Stimulated activated CD8-positive, alpha-beta memory T cell treated with anti-CD3 and anti-CD28 coated beads, Interleukin-7, amount 100 ng/mL, for 4 hours (primary cell): ENCODE results near the gene FAM210B.
A peak's percentile ranks its signal among the peaks of the same experiment; 100 is the strongest.
"Not testable (repeated sequence)": the region's sequence is repeated elsewhere in the genome, so short reads cannot be mapped to it uniquely, and the experiment has no call there.

Experiments used
- DNase-seq, 2 donors: peaks; one replicate each; pipeline ENCODE4 v3.0.0-alpha.2; 2020; ENCODE audit warnings: low read depth in 2 of 2

The FAM210B gene

DNA sequence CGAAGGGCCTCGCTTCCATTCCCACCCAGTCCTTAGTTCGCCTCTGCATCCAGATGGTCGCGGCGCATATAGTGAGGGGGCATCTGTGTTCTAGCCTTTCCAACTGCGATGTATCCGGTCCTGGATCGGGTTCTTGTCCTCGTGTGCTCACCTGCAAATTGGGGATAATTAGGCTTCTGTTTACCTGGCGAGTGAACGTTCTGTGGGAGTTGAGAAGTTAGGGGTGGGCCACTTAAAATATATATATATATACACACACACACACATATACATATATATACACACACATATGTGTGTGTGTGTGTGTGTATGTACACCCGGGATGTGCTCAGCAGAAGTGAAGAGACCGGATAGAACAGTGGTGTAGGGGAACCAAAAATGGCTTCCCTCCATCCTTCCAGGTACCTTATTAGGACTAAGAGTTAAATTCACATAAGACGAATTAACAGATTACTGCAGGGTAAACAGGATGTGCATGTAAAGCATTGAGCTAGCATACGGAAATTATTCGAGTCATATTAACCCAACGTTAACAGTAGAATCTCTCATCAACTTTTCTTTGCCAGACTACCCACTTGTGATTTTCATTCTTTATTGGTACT lies 34.2 kb downstream of the FAM210B start:
- no peak for DNase-seq

DNA sequence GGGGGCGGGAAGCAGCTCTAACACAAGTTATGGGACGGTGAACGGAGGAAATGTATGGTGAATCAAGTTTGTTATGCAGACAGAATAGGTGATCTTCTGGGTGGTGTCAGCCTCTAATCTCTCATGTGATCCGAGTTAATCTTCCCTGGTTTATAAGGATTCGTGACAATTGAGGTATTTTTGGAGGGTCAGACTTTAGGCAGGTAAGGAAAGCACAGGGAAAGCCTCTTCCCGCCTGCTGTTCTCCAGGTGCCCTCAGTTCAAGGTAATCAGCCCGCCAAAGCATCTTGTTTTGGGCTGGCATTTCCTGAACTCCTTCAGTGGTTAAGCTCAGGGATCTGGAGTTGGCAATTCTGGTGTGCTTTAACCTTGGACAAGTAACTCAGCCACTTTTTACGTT lies 34.9 kb downstream of the FAM210B start:
- no peak for DNase-seq

DNA sequence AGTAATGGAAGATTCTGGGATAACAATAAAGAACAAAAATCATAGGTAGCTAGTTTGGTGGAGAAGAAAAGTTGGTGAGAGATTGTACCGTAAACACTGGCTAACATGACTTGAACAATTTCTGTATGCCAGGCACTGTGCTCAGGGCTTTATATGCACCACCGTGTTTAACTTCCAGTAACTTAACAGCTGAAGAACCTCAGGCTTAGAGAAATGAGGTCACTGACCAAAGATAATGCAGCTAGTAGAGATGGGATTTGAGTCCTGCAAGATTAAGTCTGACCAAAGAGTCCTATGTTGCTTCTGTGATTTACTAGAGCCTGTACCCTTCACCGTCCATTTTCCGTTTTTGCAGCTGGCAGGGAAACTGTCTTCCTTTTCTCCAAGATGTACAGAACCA lies 36.4 kb downstream of the FAM210B start:
- DNase-seq: no peak

DNA sequence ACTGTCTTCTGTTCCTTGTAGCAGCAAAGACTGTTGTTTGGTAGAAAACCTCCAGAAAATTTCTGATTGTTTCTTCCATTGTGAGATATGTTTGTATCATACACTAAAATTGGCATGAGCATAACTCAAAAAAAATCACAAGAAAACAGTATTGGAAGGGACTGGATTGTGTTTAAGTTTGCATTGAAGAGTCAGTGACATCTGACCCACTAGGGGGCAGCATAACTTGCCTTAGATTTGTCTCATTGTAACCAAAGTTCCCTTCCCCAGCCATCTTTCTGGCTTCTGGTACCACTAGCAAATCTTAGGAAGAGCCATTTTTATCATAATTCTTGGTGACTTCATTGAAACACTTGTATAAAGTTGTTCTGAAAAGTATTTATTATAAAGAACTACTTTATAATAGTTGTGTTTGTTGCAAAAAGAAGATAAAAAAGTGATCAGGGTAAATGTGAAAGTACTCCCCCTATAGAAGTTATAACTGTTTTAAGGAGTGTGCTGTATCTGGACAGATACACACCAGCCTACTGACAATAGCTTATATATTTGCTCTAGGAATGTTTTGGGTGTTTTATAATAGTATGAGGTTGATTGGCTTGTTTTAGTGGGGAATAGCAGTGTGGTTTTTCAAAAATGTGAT lies 41.3 kb downstream of the FAM210B start:
- peak; percentile 23 to 56 for DNase-seq

DNA sequence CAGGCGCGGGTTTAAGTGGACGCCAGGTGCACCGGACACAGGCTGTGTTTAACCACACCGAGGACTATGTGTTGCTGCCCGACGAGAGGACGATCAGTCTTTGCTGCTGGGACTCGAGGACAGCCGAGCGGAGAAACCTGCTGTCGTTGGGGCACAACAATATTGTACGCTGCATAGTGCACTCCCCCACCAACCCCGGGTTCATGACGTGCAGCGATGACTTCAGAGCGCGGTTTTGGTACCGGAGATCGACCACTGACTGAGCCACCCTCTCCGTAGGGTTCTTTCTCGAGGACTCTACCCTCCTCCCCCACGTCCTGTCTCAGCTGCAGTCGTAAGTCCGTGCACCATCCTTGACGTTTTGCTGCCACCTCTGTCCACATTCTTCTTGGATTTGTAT lies 44.7 kb downstream of the FAM210B start:
- no peak for DNase-seq

DNA sequence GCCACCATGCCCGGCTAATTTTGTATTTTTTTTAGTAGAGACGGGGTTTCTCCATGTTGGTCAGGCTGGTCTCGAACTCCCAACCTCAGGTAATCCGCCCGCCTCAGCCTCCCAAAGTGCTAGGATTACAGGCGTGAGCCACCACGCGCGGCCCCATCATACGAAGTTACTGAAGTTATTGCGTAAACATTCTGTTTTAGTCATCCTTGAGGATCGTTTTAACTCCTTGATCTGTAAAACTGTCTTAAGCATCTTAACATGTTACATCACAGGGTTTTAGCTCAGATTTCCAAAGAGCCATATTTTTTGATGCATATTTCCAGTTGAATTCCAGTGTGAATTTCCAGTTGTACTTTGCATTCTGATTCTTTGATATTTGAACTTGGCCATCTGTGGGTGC lies 46.6 kb downstream of the FAM210B start:
- DNase-seq: not testable (repeated sequence)

DNA sequence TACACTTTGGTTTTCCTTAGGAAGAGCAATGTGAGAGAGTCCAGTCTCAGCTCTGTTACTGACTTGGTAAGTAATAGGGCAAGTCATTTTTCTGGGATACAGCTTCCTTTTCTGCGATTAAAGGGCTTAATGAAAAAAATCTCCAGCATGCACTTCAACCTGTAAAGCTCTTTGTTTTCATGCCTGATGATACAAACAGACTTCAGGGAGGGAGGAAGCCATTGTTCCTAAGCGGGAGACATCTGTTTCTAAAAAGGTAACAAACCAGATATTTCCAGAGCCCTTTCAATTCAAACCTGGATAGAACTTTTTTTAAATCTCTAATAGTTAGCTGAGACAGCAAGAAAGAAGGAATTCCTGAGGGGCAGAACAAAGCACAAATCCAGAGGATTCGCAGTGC lies 48.1 kb downstream of the FAM210B start:
- DNase-seq: no peak

DNA sequence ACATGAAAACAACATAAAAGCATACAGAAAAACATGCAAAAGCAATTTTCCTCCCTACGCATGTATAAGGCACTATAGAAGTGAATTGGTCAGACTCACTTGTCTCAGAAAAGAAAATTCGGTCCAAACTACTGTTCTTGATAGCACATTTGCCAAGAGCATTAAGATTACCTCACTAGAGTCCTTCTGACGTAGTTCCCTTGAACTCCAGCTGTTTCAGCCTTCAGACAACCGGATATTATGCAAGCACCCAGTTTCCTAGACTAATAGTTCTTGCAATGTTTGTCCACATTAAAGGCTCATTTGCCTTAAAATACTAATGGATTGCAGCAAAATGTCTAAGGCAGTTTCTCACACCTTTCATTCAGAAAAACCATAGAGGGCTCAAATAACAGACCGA lies 50.7 kb downstream of the FAM210B start:
- DNase-seq: no peak

DNA sequence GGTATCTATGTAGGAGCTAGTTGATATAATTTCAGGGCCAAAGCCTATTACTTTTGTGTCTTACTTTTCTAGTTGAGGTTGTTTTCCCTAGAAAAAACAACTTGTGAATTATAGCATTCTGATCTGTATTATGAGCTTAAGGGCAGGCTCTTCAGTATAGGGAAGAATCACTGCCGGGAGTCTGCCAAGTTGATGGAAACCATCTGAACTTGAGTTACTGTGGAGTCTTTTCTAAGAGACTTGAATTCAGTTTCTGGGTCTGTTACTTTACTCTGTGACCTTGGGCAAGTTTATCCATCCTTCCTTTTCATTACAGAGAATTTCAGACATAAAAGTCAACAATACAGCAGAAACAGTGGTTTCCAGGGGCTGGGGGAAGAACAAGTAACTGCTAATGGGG lies 51.2 kb downstream of the FAM210B start:
- DNase-seq: no peak

DNA sequence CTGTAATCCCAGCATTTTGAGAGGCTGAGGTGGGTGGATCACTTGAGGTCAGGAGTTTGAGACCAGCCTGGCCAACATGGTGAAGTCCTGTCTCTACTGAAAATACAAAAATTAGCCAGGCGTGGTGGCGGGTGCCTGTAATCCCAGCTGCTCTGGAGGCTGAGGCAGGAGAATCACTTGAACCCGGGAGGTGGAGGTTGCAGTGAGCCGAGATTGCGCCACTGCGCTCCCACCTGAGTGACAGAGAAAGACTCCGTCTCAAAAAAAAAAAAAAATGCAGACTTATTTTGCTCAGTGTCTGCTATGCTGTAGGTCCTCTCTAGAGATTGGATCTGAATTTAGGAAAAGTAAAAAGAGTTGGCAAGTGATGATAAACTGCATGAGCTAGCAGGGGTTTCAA lies 52.5 kb downstream of the FAM210B start:
- DNase-seq: not testable (repeated sequence)

DNA sequence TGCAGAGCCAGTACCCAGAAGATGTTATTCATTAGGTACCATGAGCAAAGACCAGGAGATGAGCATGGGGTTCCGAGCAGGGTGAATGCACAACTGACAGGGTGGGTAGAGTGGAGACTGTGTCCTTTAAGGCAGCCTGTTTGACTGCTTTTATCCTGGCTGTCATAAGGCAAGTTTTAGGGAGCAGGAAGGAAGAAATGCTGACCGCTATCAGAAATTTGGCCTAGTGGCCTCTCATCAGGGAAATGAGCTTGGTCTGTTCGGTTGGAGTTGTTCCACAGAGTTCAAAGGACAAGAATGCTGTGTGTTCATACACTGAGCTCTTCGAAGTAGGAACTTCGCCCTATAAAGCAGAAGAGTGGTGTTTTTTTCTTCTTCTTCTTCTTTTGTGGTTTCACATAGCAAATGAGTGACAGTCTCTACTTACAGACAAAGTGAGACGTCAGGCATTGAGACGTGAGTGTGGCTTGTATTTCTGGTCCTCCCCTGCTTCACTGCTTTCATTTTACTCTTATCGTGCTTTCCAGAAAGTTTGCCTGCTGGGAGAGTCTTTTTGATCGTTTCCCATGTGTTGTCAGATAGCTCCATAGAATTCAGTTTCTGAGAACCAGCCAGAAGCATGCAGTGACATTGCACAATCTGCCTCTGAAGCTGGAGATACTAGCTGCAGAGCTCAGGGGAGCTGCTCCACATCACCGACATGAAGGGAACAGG lies 53.1 kb downstream of the FAM210B start, which contains the start of gene CASS4:
Gene CASS4, plus strand, starts transcription at position 502 of the 714 bp plus-strand sequence. Its CDS starts 199 bp downstream, at position 701.
- DNase-seq: no peak

DNA sequence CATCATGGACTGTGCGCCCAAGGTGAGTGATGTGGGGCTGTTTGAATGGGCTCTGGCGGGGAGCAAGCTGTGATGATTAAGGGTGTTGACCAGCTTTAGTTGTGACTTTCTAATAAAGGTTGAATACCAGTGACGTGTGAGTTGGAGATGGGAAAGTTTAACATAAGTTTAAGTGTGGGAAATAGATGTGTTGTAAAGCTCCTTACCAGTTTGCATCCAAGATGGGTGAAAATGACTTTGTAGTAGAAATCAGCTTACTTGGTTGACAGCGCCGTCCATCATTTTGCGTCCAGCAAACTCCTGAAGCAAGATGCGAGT lies 53.7 kb downstream of the FAM210B start:
- no peak for DNase-seq

DNA sequence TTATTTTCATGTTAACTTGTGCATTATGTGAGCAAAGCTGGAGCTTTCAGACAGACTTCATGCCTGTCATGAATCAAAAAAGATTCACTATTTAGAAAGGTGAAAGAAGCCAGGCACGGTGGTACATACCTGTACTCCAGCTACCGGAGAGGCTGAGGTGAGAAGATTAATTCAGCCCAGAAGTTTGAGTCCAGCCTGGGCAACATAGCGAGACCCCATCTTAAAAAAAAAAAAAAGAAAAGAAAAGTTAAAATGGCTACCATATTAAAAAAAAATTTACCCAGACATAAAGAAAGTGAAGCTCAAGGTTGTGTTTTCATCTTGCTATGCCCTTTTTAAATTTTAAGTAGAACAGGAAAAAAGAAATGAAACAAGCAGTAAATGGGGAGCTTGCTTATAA lies 54.2 kb downstream of the FAM210B start:
- DNase-seq: no peak

DNA sequence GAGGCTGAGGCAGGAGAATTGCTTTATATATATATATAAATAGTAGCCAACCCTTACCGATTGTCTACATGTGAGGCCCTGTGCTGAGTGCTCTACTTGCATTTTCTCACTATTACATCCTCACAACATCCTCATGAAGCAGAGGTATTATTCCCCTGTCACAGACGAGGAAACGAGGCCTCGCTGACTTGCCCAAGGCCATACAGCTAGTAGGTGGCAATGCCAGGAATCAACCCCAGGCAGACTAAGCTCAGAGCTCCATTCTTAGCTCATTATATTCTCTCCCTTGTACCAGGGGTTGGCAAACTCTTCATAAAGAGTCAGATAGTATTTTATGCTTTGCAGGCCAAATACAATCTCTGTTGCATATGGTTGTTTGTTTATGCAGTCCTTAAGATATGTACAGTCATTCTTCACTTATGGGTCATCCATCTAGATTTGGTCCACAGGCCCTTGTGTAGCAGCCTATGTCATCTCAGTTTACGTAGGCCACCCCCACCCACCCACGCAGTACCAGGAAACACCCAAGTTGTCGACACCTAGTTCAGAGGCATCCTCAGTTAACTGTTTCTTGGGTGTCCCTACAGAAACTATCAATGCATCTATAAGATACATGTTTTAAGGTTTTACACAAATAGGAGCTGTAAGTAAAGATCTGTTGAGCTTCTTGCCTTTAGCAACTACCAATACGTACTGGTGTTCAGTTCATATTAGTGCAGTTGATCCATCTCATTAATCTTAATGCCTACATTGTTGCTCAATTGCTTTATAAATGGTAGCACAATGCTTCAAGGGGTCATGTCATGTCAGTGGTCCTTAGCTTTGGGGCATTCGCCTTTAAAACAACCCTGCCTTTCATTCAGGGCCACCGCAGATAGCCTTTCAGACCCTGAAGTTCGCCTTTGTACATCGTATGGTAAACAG lies 56.3 kb downstream of the FAM210B start:
- DNase-seq: peak; percentile 62 to 75

DNA sequence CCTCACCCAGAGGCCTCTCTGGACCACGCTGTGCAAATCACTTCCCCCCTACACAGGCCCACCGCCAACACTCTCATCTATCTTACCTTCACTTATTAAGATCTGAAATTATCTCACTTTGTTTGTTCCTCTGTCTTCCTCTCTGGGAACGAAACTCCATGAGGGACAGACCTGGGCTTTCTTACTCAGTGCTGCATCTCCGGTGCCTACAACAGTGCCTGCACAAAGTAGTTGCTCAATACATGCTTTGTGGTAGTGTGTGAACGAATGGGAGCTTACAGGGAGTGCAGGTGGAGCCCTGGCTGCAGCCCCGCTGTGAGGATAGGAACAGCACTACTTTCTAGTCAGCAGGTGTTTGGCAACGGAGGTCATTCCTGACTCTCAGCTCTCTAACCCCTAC lies 58.6 kb downstream of the FAM210B start:
- no peak for DNase-seq

DNA sequence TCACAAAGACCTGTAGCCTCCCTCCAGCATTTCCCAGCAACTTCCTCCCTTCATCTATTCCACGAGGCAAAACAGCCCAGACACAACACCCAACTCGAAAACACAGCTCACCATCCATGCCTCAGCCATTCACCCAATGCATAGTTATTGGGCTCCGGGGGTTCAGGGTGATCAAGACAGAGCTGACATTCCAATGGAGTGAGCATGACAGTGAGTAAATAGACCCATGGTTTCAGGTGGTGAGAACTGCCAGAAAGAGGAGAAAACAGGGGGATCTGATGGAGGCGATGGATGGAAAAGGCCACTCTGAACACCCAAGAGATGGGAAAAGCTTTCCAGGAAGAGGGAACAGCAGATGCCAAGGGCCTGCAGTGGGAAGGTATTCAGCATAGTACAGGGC lies 59.1 kb downstream of the FAM210B start:
- DNase-seq: no peak
